Inflammatory macrophage treated with lipopolysaccharide for 4 hours (primary cell): ENCODE measurements around the gene IL12A.

Experiments used
- DNase-seq: peaks from one replicate; pipeline ENCODE4 v3.0.0-alpha.2; 2020

Gene IL12A

GRCh38 chr3:160038862-160039562 is 50.4 kb downstream of the IL12A start:
- peak; percentile 27 for DNase-seq

GRCh38 chr3:160040181-160040580 is 51.5 kb downstream of the IL12A start:
- DNase-seq, result no peak

GRCh38 chr3:160041465-160041864 is 52.8 kb downstream of the IL12A start:
- no peak for DNase-seq

GRCh38 chr3:160044121-160044520 is 55.5 kb downstream of the IL12A start:
- DNase-seq, result no peak
